Measurements from ENCODE around the gene POLE.

Gene POLE

DNA sequence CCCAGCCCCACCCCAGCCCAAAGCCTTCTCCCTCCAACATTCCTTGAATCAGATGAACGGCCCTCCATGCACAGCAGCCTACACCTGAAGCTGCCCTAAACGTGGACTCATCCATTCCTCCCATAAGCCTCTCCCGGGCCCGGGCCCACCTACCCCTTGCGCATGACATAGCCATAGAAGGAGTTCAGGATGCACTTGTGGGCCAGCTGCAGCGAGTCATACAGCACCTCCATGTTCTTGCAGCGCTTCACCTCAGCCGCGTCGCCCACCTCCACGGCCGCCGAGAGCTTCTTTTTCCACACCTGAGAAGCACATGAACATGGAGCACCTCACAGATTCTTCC, 22.0 kb downstream of the POLE start:
- Histone ChIP-seq H4K20me1 (ENCODE audit: control insufficient read depth, insufficient read depth, low read depth, low read length) (no peaks in the 10 kb centered on the region), H3K4me2 (ENCODE audit: low read length) (no peak overlapping the region), H3K9me3 (ENCODE audit: control insufficient read depth, insufficient read depth, low read length) (no peaks in the 10 kb centered on the region), H3K27ac (ENCODE audit: low read depth, low read length) (no peak overlapping the region), H3K79me2 (ENCODE audit: control insufficient read depth, low read length) (0 out of 2 replicates have a peak, but pooled peaks cover 7% of the 10 kb centered on the region), H3K36me3 (ENCODE audit: control insufficient read depth, low read length) (peaks cover 97% of the 10 kb centered on the region), H3F3A (ENCODE audit: control insufficient read depth, insufficient read depth) (no peaks in the 10 kb centered on the region), H3K4me3 (ENCODE audit: low read length) (no peak overlapping the region), H3K9me2 (replicated peaks; ENCODE audit: control insufficient read depth, low read length) (no peaks in the 10 kb centered on the region), H3K27me3 (ENCODE audit: control insufficient read depth, low read length) (no peaks in the 10 kb centered on the region), H3K4me1 (ENCODE audit: control insufficient read depth, low read length) (no peaks in the 10 kb centered on the region)
- TF ChIP-seq, protein P1, sequence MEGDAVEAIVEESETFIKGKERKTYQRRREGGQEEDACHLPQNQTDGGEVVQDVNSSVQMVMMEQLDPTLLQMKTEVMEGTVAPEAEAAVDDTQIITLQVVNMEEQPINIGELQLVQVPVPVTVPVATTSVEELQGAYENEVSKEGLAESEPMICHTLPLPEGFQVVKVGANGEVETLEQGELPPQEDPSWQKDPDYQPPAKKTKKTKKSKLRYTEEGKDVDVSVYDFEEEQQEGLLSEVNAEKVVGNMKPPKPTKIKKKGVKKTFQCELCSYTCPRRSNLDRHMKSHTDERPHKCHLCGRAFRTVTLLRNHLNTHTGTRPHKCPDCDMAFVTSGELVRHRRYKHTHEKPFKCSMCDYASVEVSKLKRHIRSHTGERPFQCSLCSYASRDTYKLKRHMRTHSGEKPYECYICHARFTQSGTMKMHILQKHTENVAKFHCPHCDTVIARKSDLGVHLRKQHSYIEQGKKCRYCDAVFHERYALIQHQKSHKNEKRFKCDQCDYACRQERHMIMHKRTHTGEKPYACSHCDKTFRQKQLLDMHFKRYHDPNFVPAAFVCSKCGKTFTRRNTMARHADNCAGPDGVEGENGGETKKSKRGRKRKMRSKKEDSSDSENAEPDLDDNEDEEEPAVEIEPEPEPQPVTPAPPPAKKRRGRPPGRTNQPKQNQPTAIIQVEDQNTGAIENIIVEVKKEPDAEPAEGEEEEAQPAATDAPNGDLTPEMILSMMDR (IDR thresholded peaks at IDR 0.05; ENCODE audit: low read depth, low read length, poor library complexity, severe bottlenecking): no peak
- no peak for TF ChIP-seq EZH2phosphoT487 (IDR thresholded peaks at IDR 0.05; ENCODE audit: borderline replicate concordance, low read length)

DNA sequence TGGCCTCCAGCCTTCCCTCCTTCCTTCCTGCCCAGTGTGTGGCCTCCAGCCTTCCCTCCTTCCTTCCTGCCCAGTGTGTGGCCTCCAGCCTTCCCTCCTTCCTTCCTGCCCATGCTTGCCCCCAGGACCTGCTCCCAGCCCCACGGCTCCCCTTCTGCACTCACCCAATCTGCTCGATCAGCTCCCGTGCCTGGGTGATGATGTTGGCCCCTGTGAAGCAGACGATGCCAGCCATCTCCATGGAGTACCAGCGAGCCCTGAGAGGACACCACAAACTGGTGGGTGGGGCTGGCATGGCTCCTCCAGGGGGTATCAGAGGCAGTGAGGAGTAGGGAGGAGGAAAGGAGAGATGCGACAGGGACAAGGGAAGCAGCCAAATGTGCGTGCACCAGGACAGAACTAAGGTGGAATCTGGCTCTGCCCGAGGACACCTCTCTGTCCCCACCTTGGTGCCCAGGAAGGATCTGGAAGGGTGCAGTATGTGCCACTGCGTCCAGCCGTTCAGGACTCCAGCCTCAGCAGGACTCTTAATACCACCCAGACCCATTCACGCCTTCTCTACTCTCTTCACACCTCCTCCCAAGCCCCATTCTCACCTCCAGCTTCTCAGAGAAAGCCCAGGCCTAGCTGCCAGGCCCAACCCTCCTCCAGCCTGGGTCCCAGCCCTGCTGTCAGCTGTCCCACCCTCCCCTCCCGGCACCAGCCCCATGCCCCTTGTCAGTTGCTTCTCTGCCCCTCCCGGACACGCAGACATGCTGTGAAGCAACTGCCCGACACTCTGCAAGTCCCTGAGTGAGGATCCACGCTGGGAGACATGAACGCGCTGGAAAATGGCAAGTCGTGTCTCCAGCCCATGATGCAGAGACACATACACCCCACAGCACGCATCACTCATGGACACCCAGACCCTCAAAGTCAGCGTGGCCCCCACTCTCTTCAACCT, 22.7 kb downstream of the POLE start:
- Histone ChIP-seq H3K79me2 (ENCODE audit: control insufficient read depth, low read length) (0 out of 2 replicates have a peak, but pooled peaks cover 7% of the 10 kb centered on the region), H3F3A (ENCODE audit: control insufficient read depth, insufficient read depth) (no peaks in the 10 kb centered on the region), H3K4me2 (ENCODE audit: low read length) (no peak overlapping the region), H3K4me3 (ENCODE audit: low read length) (no peak overlapping the region), H3K9me3 (ENCODE audit: control insufficient read depth, insufficient read depth, low read length) (no peaks in the 10 kb centered on the region), H3K27ac (ENCODE audit: low read depth, low read length) (no peak overlapping the region), H3K36me3 (ENCODE audit: control insufficient read depth, low read length) (peaks cover 98% of the 10 kb centered on the region), H3K9me2 (replicated peaks; ENCODE audit: control insufficient read depth, low read length) (no peaks in the 10 kb centered on the region), H3K27me3 (ENCODE audit: control insufficient read depth, low read length) (no peaks in the 10 kb centered on the region), H3K4me1 (ENCODE audit: control insufficient read depth, low read length) (no peaks in the 10 kb centered on the region), H4K20me1 (ENCODE audit: control insufficient read depth, insufficient read depth, low read depth, low read length) (no peaks in the 10 kb centered on the region)
- TF ChIP-seq, protein P1 (IDR thresholded peaks at IDR 0.05; ENCODE audit: low read depth, low read length, poor library complexity, severe bottlenecking): no peak
- TF ChIP-seq EZH2phosphoT487 (IDR thresholded peaks at IDR 0.05; ENCODE audit: borderline replicate concordance, low read length): no peak

DNA sequence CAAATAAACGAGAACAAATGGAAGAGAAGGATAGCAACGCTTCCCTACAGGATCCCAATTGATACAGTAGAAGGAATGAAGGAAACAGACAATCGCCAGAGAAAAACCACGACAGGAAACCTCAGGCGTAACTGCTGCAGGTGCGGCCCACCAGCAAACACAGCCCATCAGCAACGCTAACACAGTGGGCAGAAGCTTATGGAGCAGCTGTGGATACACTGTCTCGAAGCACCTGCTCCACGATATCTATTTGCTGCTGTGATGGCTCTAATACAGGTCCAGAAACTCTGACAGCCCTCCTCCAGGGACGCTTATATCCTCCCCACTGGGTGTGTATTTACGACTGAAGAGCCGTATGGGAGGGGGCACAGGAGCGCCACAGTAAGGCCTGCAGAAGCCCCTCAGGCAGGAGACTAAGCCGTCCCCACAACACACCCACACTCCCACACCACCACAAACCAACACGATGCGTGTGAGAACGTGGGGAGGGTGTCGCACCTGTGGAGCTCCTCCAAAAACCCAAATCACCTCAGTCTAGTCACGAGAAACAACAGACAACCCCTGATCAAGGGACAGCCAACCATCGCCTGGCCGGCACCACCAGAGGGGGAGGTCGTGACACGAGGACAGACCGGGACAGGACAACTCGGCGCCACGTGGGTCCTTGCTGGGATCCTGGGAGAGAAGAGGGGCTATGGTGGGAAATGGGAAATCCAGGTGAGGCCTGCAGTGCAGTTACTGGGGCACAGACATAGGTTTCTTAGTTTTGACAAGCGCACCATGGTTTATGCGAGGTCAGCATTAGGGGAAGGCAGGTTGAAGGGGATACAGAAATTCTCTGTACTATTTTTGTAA, 24.0 kb downstream of the POLE start:
- Histone ChIP-seq H3K4me1 (ENCODE audit: control insufficient read depth, low read length) (no peaks in the 10 kb centered on the region), H3K4me3 (ENCODE audit: low read length) (no peak overlapping the region), H3K9me2 (replicated peaks; ENCODE audit: control insufficient read depth, low read length) (no peaks in the 10 kb centered on the region), H4K20me1 (ENCODE audit: control insufficient read depth, insufficient read depth, low read depth, low read length) (no peaks in the 10 kb centered on the region), H3K27ac (ENCODE audit: low read depth, low read length) (no peak overlapping the region), H3K36me3 (ENCODE audit: control insufficient read depth, low read length) (peaks cover 97% of the 10 kb centered on the region), H3K27me3 (ENCODE audit: control insufficient read depth, low read length) (no peaks in the 10 kb centered on the region), H3K79me2 (ENCODE audit: control insufficient read depth, low read length) (0 out of 2 replicates have a peak, but pooled peaks cover 7% of the 10 kb centered on the region), H3K9me3 (ENCODE audit: control insufficient read depth, insufficient read depth, low read length) (no peaks in the 10 kb centered on the region), H3K4me2 (ENCODE audit: low read length) (no peak overlapping the region), H3F3A (ENCODE audit: control insufficient read depth, insufficient read depth) (no peaks in the 10 kb centered on the region)
- TF ChIP-seq, protein P1 (IDR thresholded peaks at IDR 0.05; ENCODE audit: low read depth, low read length, poor library complexity, severe bottlenecking): no peak
- TF ChIP-seq EZH2phosphoT487 (IDR thresholded peaks at IDR 0.05; ENCODE audit: borderline replicate concordance, low read length): no peak

Data from DOHH2 (cell line).